H9 (cell line): Measurements from ENCODE around the gene SPRY2. TPM values are rescaled to one million over a fixed set of nuclear protein-coding genes. Genes with fewer than 3 reads are reported as not detected.

Source experiments
- DNase-seq: peaks from one replicate; pipeline ENCODE4 v3.0.0-alpha.2; 2017
- H2AFZ ChIP-seq: one replicate; pipeline ENCODE4 v1.6.1; 2013; ENCODE audit warnings: mild to moderate bottlenecking, low read length, control low read depth, moderate library complexity
- H2AK5ac ChIP-seq: 2 replicates; pipeline ENCODE4 v1.6.1; 2013; ENCODE audit warnings: low read length, control low read depth, mixed read lengths; ENCODE audit not compliant: insufficient read length
- H2BK120ac ChIP-seq: one replicate; pipeline ENCODE4 v1.6.1; 2013; ENCODE audit warnings: low read depth, mild to moderate bottlenecking, low read length, control low read depth, inconsistent platforms; ENCODE audit not compliant: poor library complexity, severe bottlenecking
- H2BK12ac ChIP-seq: 2 replicates; pipeline ENCODE4 v1.6.1; 2013; ENCODE audit warnings: low read length, control low read depth, mixed read lengths, low read depth; ENCODE audit not compliant: insufficient read length
- H2BK15ac ChIP-seq: 2 replicates; pipeline ENCODE4 v1.6.1; 2013; ENCODE audit warnings: low read depth, low read length, control low read depth
- H2BK20ac ChIP-seq: one replicate; pipeline ENCODE4 v1.6.1; 2013; ENCODE audit warnings: low read depth, mild to moderate bottlenecking, low read length, control low read depth, inconsistent platforms; ENCODE audit not compliant: poor library complexity, severe bottlenecking
- H2BK5ac ChIP-seq: 2 replicates; pipeline ENCODE4 v1.6.1; 2013; ENCODE audit warnings: low read length, control low read depth, mixed read lengths; ENCODE audit not compliant: insufficient read length
- H3K14ac ChIP-seq: 2 replicates; pipeline ENCODE4 v1.6.1; 2013; ENCODE audit warnings: low read length, control low read depth; ENCODE audit not compliant: insufficient read depth
- H3K18ac ChIP-seq: 2 replicates; pipeline ENCODE4 v1.6.1; 2013; ENCODE audit warnings: low read depth, mild to moderate bottlenecking, mixed read lengths, low read length, control low read depth; ENCODE audit not compliant: insufficient read length
- H3K23ac ChIP-seq: 2 replicates; pipeline ENCODE4 v1.6.1; 2013; ENCODE audit warnings: low read length, control low read depth, mixed read lengths, low read depth; ENCODE audit not compliant: insufficient read length
- H3K23me2 ChIP-seq: 2 replicates; pipeline ENCODE4 v1.6.1; 2013; ENCODE audit warnings: low read depth, mild to moderate bottlenecking, mixed read lengths, low read length, control low read depth; ENCODE audit not compliant: insufficient read length, poor library complexity, severe bottlenecking
- H3K27ac ChIP-seq: 2 replicates; pipeline ENCODE4 v1.5.1; 2013; ENCODE audit warnings: low read length, control low read depth, mixed read lengths, low read depth; ENCODE audit not compliant: insufficient read length
- H3K27me3 ChIP-seq: 2 replicates; pipeline ENCODE4 v1.6.1; 2013; ENCODE audit warnings: low read length, control low read depth, inconsistent platforms; ENCODE audit not compliant: insufficient read depth
- H3K4ac ChIP-seq: 2 replicates; pipeline ENCODE4 v1.6.1; 2013; ENCODE audit warnings: low read depth, mild to moderate bottlenecking, control low read depth, inconsistent platforms, low read length, moderate library complexity
- H3K4me1 ChIP-seq: 2 replicates; pipeline ENCODE4 v1.6.1; 2013; ENCODE audit warnings: low read length, control low read depth, inconsistent platforms; ENCODE audit not compliant: insufficient read depth
- H3K4me2 ChIP-seq: 2 replicates; pipeline ENCODE4 v1.6.1; 2013; ENCODE audit warnings: low read length, control low read depth, mixed read lengths; ENCODE audit not compliant: insufficient read length, insufficient read depth
- H3K56ac ChIP-seq: 2 replicates; pipeline ENCODE4 v1.6.1; 2013; ENCODE audit warnings: low read depth, mild to moderate bottlenecking, mixed read lengths, low read length, control low read depth; ENCODE audit not compliant: insufficient read length
- H3K79me1 ChIP-seq: 2 replicates; pipeline ENCODE4 v1.6.1; 2013; ENCODE audit warnings: low read depth, mild to moderate bottlenecking, moderate library complexity, low read length, control low read depth, inconsistent platforms; ENCODE audit not compliant: insufficient read depth, poor library complexity, severe bottlenecking
- H3K79me2 ChIP-seq: 2 replicates; pipeline ENCODE4 v1.6.1; 2013; ENCODE audit warnings: low read length, control low read depth, inconsistent platforms; ENCODE audit not compliant: insufficient read depth
- H3K9ac ChIP-seq: 2 replicates; pipeline ENCODE4 v1.6.1; 2013; ENCODE audit warnings: low read length, control low read depth, mixed read lengths; ENCODE audit not compliant: insufficient read length; ENCODE audit errors: extremely low read depth
- H3K9me3 ChIP-seq: one replicate; pipeline ENCODE4 v1.6.1; 2013; ENCODE audit warnings: low read depth, low read length, inconsistent platforms; ENCODE audit not compliant: control insufficient read depth
- H3T11ph ChIP-seq: one replicate; pipeline ENCODE4 v1.6.1; 2013; ENCODE audit warnings: mild to moderate bottlenecking, low read length, control low read depth, inconsistent platforms
- H4K20me1 ChIP-seq: one replicate; pipeline ENCODE4 v1.6.1; 2013; ENCODE audit not compliant: control insufficient read depth, insufficient read length, insufficient read depth
- H4K5ac ChIP-seq: 2 replicates; pipeline ENCODE4 v1.6.1; 2013; ENCODE audit warnings: low read depth, mild to moderate bottlenecking, mixed read lengths, low read length, control low read depth; ENCODE audit not compliant: insufficient read length
- H4K8ac ChIP-seq: replicated peaks from 2 replicates; pipeline ENCODE4 v1.6.1; 2013; ENCODE audit warnings: low read length, control low read depth, mixed read lengths, low read depth; ENCODE audit not compliant: insufficient read length
- H4K91ac ChIP-seq: 2 replicates; pipeline ENCODE4 v1.6.1; 2013; ENCODE audit warnings: low read depth, mild to moderate bottlenecking, moderate library complexity, mixed read lengths, low read length, control low read depth; ENCODE audit not compliant: insufficient read length
- H3K27ac Mint-ChIP-seq, 3 experiments: 2 replicates in 2 of 3; 3 replicates in 1 of 3; pipeline ENCODE4 v1.8.0; 2020 to 2021; ENCODE audit warnings: mixed read lengths in 3 of 3, mild to moderate bottlenecking in 1 of 3, moderate library complexity in 1 of 3
- H3K27me3 Mint-ChIP-seq: 2 replicates; pipeline ENCODE4 v1.8.0; 2021; ENCODE audit warnings: low read depth, mild to moderate bottlenecking, moderate library complexity, mixed read lengths
- H3K36me3 Mint-ChIP-seq, 3 experiments: 2 replicates in 2 of 3; 3 replicates in 1 of 3; pipeline ENCODE4 v1.8.0; 2020 to 2021; ENCODE audit warnings: low read depth in 3 of 3, mixed read lengths in 3 of 3; ENCODE audit not compliant: insufficient read depth in 1 of 3
- H3K4me1 Mint-ChIP-seq, 2 experiments: 2 replicates each; pipeline ENCODE4 v1.8.0; 2020; ENCODE audit warnings: mixed read lengths in 2 of 2
- H3K4me3 Mint-ChIP-seq, 2 experiments: 2 replicates in 1 of 2; 3 replicates in 1 of 2; pipeline ENCODE4 v1.8.0; 2020 to 2021; ENCODE audit warnings: mild to moderate bottlenecking in 2 of 2, mixed read lengths in 2 of 2, moderate library complexity in 1 of 2
- H3K9me3 Mint-ChIP-seq, 2 experiments: 2 replicates in 1 of 2; 3 replicates in 1 of 2; pipeline ENCODE4 v1.8.0; 2020; ENCODE audit warnings: mild to moderate bottlenecking in 2 of 2, mixed read lengths in 2 of 2, moderate library complexity in 1 of 2
- CTCF ChIP-seq: fragments of 200-600 bp; sonication (generic); conservative IDR thresholded peaks from 3 replicates; pipeline ENCODE4 v1.8.0; 2021; ENCODE audit warnings: antibody characterized with exemption, mild to moderate bottlenecking
- WGBS: extraction: QIAGEN DNeasy Blood & Tissue Kit; methylation state at CpG from one replicate; pipeline ENCODE4 v1.1.7; 2013; ENCODE audit warnings: missing lambda C conversion rate, low lambda C conversion rate, mixed read lengths; ENCODE audit not compliant: insufficient read length; ENCODE audit errors: extremely low coverage; 5-methylcytosine and 5-hydroxymethylcytosine counted together
- total RNA-seq: library from RNA; stranded (reverse); gene quantifications from 2 replicates; pipeline ENCODE4 v1.2.1, GENCODE V29; 2021

SPRY2 gene
- total RNA-seq, 1 experiment from 2014 or later: 56.4 TPM

- H3K4ac ChIP-seq: no peak overlapping the region
- H2BK5ac ChIP-seq: no peak overlapping the region
- Mint-ChIP-seq H3K4me3 (no peak overlapping the region), H3K27me3 (peaks cover 8% of the 10 kb centered on the region), H3K27ac (no peak overlapping the region), H3K36me3 (peaks cover 20 to 35% (median 30%) of the 10 kb centered on the region in 3 experiments), H3K4me1 (peaks cover 17 to 43% of the 10 kb centered on the region in 2 experiments), H3K9me3 (peaks cover 0 to 3% of the 10 kb centered on the region in 2 experiments; a peak in 2 of 5 replicates)
- H2BK20ac ChIP-seq: no peak overlapping the region
- H2BK120ac ChIP-seq: no peak overlapping the region
- H4K5ac ChIP-seq: no peak overlapping the region
- DNase-seq: no peak
- H4K20me1 ChIP-seq: peaks cover 2% of the 10 kb centered on the region
- H2AFZ ChIP-seq: no peak overlapping the region
- H3K56ac ChIP-seq: no peak overlapping the region
- H3T11ph ChIP-seq: no peak overlapping the region
- no peak overlapping the region for H2BK12ac ChIP-seq
- TF ChIP-seq CTCF: no peak
- no peak overlapping the region for H4K91ac ChIP-seq
- H3K23me2 ChIP-seq: peaks cover 21% of the 10 kb centered on the region
- H3K9me3 ChIP-seq: no peaks in the 10 kb centered on the region
- H4K8ac ChIP-seq: no peak overlapping the region
- H3K79me2 ChIP-seq: peaks cover 45% of the 10 kb centered on the region
- H3K27ac ChIP-seq: no peak overlapping the region
- no peaks in the 10 kb centered on the region for H3K27me3 ChIP-seq
- H3K14ac ChIP-seq: no peak overlapping the region; the same call in 1 of the 2 replicates
- H3K4me1 ChIP-seq: peaks cover 6% of the 10 kb centered on the region; the same call in 1 of the 2 replicates
- no peaks in the 10 kb centered on the region for H3K79me1 ChIP-seq
- no peak overlapping the region for H3K23ac ChIP-seq
- H3K9ac ChIP-seq: peak overlapping the region; percentile 98
- H2BK15ac ChIP-seq: no peak overlapping the region
- peak overlapping the region; percentile 45 for H3K18ac ChIP-seq
- WGBS: no CpG with 5 or more reads among the region's 8 CpGs
- H2AK5ac ChIP-seq: no peak overlapping the region
- peak overlapping the region; percentile 76 for H3K4me2 ChIP-seq
Observed at GRCh38 chr13:80339563-80339911, 1.4 kb downstream of the SPRY2 start.
